ENCODE measurements around the gene AEBP2.

DNA sequence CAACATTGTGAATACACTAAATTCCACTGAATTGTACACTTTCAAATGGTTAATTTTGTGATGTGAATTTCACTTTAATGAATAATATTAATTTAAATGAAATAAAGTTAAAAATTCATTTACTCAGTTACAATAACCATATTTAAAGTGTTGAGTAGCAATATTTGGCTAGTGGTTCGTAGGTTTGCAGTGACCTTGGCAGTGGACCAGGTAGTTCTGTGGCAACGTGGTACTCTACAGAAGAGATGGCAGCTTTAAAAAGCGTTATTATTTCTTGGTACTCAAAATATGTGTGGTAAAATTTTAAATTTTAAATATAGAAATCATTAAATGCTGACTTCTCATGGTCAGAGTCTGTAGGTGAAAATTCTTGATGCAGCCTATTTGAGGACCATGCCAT is 51.6 kb downstream of the AEBP2 start:
- TF ChIP-seq, protein P1, sequence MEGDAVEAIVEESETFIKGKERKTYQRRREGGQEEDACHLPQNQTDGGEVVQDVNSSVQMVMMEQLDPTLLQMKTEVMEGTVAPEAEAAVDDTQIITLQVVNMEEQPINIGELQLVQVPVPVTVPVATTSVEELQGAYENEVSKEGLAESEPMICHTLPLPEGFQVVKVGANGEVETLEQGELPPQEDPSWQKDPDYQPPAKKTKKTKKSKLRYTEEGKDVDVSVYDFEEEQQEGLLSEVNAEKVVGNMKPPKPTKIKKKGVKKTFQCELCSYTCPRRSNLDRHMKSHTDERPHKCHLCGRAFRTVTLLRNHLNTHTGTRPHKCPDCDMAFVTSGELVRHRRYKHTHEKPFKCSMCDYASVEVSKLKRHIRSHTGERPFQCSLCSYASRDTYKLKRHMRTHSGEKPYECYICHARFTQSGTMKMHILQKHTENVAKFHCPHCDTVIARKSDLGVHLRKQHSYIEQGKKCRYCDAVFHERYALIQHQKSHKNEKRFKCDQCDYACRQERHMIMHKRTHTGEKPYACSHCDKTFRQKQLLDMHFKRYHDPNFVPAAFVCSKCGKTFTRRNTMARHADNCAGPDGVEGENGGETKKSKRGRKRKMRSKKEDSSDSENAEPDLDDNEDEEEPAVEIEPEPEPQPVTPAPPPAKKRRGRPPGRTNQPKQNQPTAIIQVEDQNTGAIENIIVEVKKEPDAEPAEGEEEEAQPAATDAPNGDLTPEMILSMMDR (IDR thresholded peaks at IDR 0.05), result no peak
- no peak for TF ChIP-seq ZFX (IDR thresholded peaks at IDR 0.05; ENCODE audit: borderline replicate concordance)
